NCI-H524 (cell line): ENCODE data around the gene ZBTB47.

Experiments used
- DNase-seq, 2 experiments: peaks; one replicate each; lab custom pipeline; 2025; lab: John Stamatoyannopoulos, UW

ZBTB47 gene

GRCh38 chr3:42712688-42713372, 59.3 kb downstream of the ZBTB47 start:
- no peak for DNase-seq

- DNase-seq: no peak
These were observed 60.2 kb downstream of the ZBTB47 start for GRCh38 chr3:42713747-42714146.

GRCh38 chr3:42714171-42714852, 60.8 kb downstream of the ZBTB47 start:
- no peak for DNase-seq
